ENCODE measurements around the gene ETV2. TPM values are rescaled to one million over a fixed set of nuclear protein-coding genes. Genes with fewer than 3 reads are reported as not detected.

Gene ETV2
- polyA plus RNA-seq, 1 donor from 2014 or later: 0.58 TPM

DNA sequence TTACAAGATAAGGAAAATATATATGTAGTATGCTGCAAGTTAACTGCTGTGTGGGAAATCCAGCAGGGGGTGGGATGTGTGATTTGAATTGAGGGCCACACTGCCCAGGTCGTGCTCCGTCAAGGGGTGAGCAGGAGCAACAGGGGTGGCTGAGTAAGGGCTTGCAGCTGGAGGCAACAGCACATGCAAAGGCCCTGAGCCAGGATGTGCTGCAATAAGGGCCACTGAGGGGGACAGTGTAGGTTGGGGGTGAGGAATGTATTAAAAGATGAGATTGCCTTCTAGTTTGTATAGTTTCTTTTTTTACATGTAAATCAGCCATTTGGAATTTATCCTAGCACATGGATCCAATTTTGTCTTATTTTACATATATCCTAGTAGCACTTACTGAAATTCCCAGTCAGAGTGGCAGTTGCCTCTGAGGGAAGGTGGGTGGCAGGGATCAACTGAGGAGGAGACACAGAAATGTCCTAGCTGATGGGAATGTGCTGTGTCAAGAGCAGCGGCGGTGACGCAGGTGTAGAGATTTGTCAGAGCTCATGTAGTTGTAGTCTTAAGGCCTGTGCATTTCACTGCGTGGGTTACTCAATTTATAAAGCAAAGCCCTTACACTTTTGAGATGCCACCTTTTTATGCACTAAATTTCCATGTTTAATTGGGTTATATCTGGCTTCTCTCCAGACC is 18.1 kb upstream of the ETV2 start:
- no peaks in the 10 kb centered on the region for H3K27me3 ChIP-seq (ENCODE audit: insufficient read depth, low read depth, low read length)
- no peaks in the 10 kb centered on the region for H3K36me3 ChIP-seq (ENCODE audit: insufficient read depth, low read length)
- TF ChIP-seq TAF1 (IDR thresholded peaks at IDR 0.05; ENCODE audit: low read depth): no peak
- TF ChIP-seq CTCF (IDR thresholded peaks at IDR 0.05; ENCODE audit: poor library complexity, severe bottlenecking): no peak
- TF ChIP-seq POLR2AphosphoS5 (IDR thresholded peaks at IDR 0.05): no peak
- TF ChIP-seq RAD21 (conservative IDR thresholded peaks at IDR 0.05): no peak
- no peak for TF ChIP-seq MXI1 (conservative IDR thresholded peaks at IDR 0.05; ENCODE audit: poor library complexity, severe bottlenecking)
- TF ChIP-seq, protein P1, sequence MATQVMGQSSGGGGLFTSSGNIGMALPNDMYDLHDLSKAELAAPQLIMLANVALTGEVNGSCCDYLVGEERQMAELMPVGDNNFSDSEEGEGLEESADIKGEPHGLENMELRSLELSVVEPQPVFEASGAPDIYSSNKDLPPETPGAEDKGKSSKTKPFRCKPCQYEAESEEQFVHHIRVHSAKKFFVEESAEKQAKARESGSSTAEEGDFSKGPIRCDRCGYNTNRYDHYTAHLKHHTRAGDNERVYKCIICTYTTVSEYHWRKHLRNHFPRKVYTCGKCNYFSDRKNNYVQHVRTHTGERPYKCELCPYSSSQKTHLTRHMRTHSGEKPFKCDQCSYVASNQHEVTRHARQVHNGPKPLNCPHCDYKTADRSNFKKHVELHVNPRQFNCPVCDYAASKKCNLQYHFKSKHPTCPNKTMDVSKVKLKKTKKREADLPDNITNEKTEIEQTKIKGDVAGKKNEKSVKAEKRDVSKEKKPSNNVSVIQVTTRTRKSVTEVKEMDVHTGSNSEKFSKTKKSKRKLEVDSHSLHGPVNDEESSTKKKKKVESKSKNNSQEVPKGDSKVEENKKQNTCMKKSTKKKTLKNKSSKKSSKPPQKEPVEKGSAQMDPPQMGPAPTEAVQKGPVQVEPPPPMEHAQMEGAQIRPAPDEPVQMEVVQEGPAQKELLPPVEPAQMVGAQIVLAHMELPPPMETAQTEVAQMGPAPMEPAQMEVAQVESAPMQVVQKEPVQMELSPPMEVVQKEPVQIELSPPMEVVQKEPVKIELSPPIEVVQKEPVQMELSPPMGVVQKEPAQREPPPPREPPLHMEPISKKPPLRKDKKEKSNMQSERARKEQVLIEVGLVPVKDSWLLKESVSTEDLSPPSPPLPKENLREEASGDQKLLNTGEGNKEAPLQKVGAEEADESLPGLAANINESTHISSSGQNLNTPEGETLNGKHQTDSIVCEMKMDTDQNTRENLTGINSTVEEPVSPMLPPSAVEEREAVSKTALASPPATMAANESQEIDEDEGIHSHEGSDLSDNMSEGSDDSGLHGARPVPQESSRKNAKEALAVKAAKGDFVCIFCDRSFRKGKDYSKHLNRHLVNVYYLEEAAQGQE (IDR thresholded peaks at IDR 0.05; ENCODE audit: borderline replicate concordance): no peak
- TF ChIP-seq SMC3 (conservative IDR thresholded peaks at IDR 0.05; ENCODE audit: poor library complexity): no peak
- TF ChIP-seq EP300 (conservative IDR thresholded peaks at IDR 0.05; ENCODE audit: poor library complexity, severe bottlenecking): no peak
- TF ChIP-seq EZH2 (IDR thresholded peaks at IDR 0.05; ENCODE audit: borderline replicate concordance, insufficient read depth, low read length, poor library complexity, severe bottlenecking): no peak
- no peaks in the 10 kb centered on the region for H3K9me2 ChIP-seq (ENCODE audit: insufficient read depth, low read length)
- H3K27ac ChIP-seq (ENCODE audit: low read length): no peak overlapping the region
- no peaks in the 10 kb centered on the region for H3K9me3 ChIP-seq (ENCODE audit: low read length)
- no peaks in the 10 kb centered on the region for H4K20me1 ChIP-seq (ENCODE audit: insufficient read depth)
- no peaks in the 10 kb centered on the region for H3K79me2 ChIP-seq (replicated peaks; ENCODE audit: insufficient read depth, low read length)
- H3K4me2 ChIP-seq (ENCODE audit: low read length): no peak overlapping the region
- no peak overlapping the region for H3K4me3 ChIP-seq (ENCODE audit: low read length)
- no peak overlapping the region for H2AFZ ChIP-seq (ENCODE audit: low read depth, low read length)
- no peak overlapping the region for H3K9ac ChIP-seq (ENCODE audit: low read length)
- no peaks in the 10 kb centered on the region for H3F3A ChIP-seq (ENCODE audit: insufficient read depth, low read length, poor library complexity, severe bottlenecking)

DNA sequence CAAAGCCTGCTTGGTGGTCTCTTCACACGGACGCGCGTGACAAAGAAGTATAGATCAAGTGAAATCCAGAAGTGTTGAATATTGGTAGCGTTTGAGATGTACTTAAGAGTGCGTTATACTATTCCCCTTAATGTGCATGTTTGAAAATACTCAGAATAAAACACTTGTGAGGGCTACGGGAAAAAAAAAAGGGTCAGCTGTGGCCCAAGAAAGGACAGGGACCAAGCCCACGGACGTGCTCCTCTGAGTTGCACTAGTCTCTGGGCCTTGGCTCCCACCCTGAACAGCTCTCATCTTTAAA is 13.3 kb upstream of the ETV2 start:
- Histone ChIP-seq H4K20me1 (ENCODE audit: insufficient read depth) (no peaks in the 10 kb centered on the region), H3K4me3 (ENCODE audit: low read length) (peak overlapping the region; percentile 98), H2AFZ (ENCODE audit: low read depth, low read length) (peak overlapping the region; percentile 78), H3F3A (ENCODE audit: insufficient read depth, low read length, poor library complexity, severe bottlenecking) (no peaks in the 10 kb centered on the region), H3K9me2 (ENCODE audit: insufficient read depth, low read length) (no peaks in the 10 kb centered on the region), H3K79me2 (replicated peaks; ENCODE audit: insufficient read depth, low read length) (peaks cover 8% of the 10 kb centered on the region), H3K27me3 (ENCODE audit: insufficient read depth, low read depth, low read length) (no peaks in the 10 kb centered on the region), H3K36me3 (ENCODE audit: insufficient read depth, low read length) (no peaks in the 10 kb centered on the region), H3K4me2 (ENCODE audit: low read length) (peak overlapping the region; percentile 91), H3K9ac (ENCODE audit: low read length) (peak overlapping the region; percentile 38), H3K27ac (ENCODE audit: low read length) (peak overlapping the region; percentile 30), H3K9me3 (ENCODE audit: low read length) (no peaks in the 10 kb centered on the region)
- TF ChIP-seq SMC3 (conservative IDR thresholded peaks at IDR 0.05; ENCODE audit: poor library complexity): no peak
- no peak for TF ChIP-seq POLR2AphosphoS5 (IDR thresholded peaks at IDR 0.05)
- no peak for TF ChIP-seq EZH2 (IDR thresholded peaks at IDR 0.05; ENCODE audit: borderline replicate concordance, insufficient read depth, low read length, poor library complexity, severe bottlenecking)
- TF ChIP-seq TAF1 (IDR thresholded peaks at IDR 0.05; ENCODE audit: low read depth): no peak
- TF ChIP-seq, protein P1 (IDR thresholded peaks at IDR 0.05; ENCODE audit: borderline replicate concordance): no peak
- TF ChIP-seq MXI1 (conservative IDR thresholded peaks at IDR 0.05; ENCODE audit: poor library complexity, severe bottlenecking): no peak
- TF ChIP-seq CTCF (IDR thresholded peaks at IDR 0.05; ENCODE audit: poor library complexity, severe bottlenecking): no peak
- TF ChIP-seq RAD21 (conservative IDR thresholded peaks at IDR 0.05): no peak
- TF ChIP-seq EP300 (conservative IDR thresholded peaks at IDR 0.05; ENCODE audit: poor library complexity, severe bottlenecking): no peak
